HepG2 (cell line): ENCODE data around the gene NLGN4X. TPM values are rescaled to one million over a fixed set of nuclear protein-coding genes. Genes with fewer than 3 reads are reported as not detected.

Source experiments
- ATAC-seq: fragments of 200-7000 bp; cut with Tn5 transposase; 3 replicates; pipeline ENCODE4 v1.9.1; 2020; ENCODE audit warnings: mild to moderate bottlenecking, moderate library complexity
- BruUV-seq: library from RNA; stranded (reverse); fragments of 400-500 nt; replicated peaks from 2 replicates; lab custom pipeline; 2021; lab: Mats Ljungman, UMichigan
- CTCF ChIA-PET: fragments of 300-600 bp; formaldehyde crosslinking; extraction: SDS; loops from one replicate; lab custom pipeline; 2021; ENCODE audit warnings: low total read pairs, inconsistent platforms, low intra/inter-chr PET ratio; lab: Yijun Ruan, JAX
- POLR2A ChIA-PET: fragments of 350-600 bp; sonication (Branson Sonifier 250); formaldehyde crosslinking; loops from one replicate; lab custom pipeline; 2020; ENCODE audit warnings: antibody characterized with exemption, inconsistent platforms; lab: Yijun Ruan, JAX
- DNase-seq: peaks from one replicate; pipeline ENCODE4 v3.0.0-alpha.2; 2015; ENCODE audit warnings: low spot score
- FAIRE-seq: peaks from 3 replicates; lab custom pipeline; 2011; peaks lifted over from hg19 to GRCh38; lab: Jason Lieb, UNC
- H2AFZ ChIP-seq: one replicate; pipeline ENCODE4 v1.6.1; 2011; ENCODE audit warnings: low read length, inconsistent platforms
- H3K27ac ChIP-seq: fragments of 300-600 bp; 3 replicates; pipeline ENCODE4 v1.8.0; 2011; ENCODE audit warnings: mixed run types, mild to moderate bottlenecking, mixed read lengths, low read length, inconsistent platforms; ENCODE audit not compliant: insufficient read depth; ENCODE audit errors: extremely low read length
- H3K27me3 ChIP-seq, 2 experiments: fragments of 200-600 bp in 1 of 2; 2 replicates in 1 of 2; 3 replicates in 1 of 2; pipeline versions ENCODE4 v1.6.0 to v1.8.0; 2011; ENCODE audit warnings: low read length in 2 of 2, mild to moderate bottlenecking in 2 of 2, moderate library complexity in 2 of 2, inconsistent platforms in 1 of 2; ENCODE audit not compliant: insufficient read depth in 2 of 2, control insufficient read depth in 1 of 2
- H3K36me3 ChIP-seq, 2 experiments: fragments of 200-600 bp in 1 of 2; replicated peaks in 1 of 2; 2 replicates in 1 of 2; 3 replicates in 1 of 2; pipeline versions ENCODE4 v1.5.1 to v1.8.0; 2011; ENCODE audit warnings: low read length in 2 of 2, inconsistent platforms in 1 of 2; ENCODE audit not compliant: insufficient read depth in 2 of 2, control insufficient read depth in 1 of 2
- H3K4me1 ChIP-seq: 2 replicates; pipeline ENCODE4 v1.5.1; 2012; ENCODE audit warnings: low read length, inconsistent platforms; ENCODE audit not compliant: insufficient read depth
- H3K4me2 ChIP-seq: 2 replicates; pipeline ENCODE4 v1.6.0; 2011; ENCODE audit warnings: low read depth, low read length, inconsistent platforms
- H3K4me3 ChIP-seq, 3 experiments: fragments of 200-600 bp in 1 of 3; sonication (generic), shearing (Covaris generic) in 1 of 3; replicated peaks in 1 of 3; 2 replicates each; pipeline ENCODE4 v1.5.1; 2011 to 2016; ENCODE audit warnings: low read length in 3 of 3, inconsistent platforms in 2 of 3, low read depth in 2 of 3, mild to moderate bottlenecking in 2 of 3, control low read depth in 1 of 3, mixed read lengths in 1 of 3; ENCODE audit not compliant: insufficient read depth in 1 of 3
- H3K79me2 ChIP-seq: one replicate; pipeline ENCODE4 v1.6.1; 2011; ENCODE audit warnings: low read length, inconsistent platforms; ENCODE audit not compliant: insufficient read depth
- H3K9ac ChIP-seq: 2 replicates; pipeline ENCODE4 v1.6.0; 2011; ENCODE audit warnings: mild to moderate bottlenecking, low read depth, low read length, inconsistent platforms; ENCODE audit not compliant: insufficient read depth
- H3K9me3 ChIP-seq: 2 replicates; pipeline ENCODE4 v1.5.1; 2012; ENCODE audit warnings: mild to moderate bottlenecking, low read length
- H4K20me1 ChIP-seq: 2 replicates; pipeline ENCODE4 v1.6.0; 2011; ENCODE audit warnings: inconsistent platforms, mild to moderate bottlenecking, low read length, moderate library complexity; ENCODE audit not compliant: insufficient read depth
- ADNP ChIP-seq: sonication (generic); formaldehyde crosslinking; IDR thresholded peaks from 2 replicates; pipeline ENCODE4 v1.4.0; 2020; ENCODE audit warnings: missing genetic modification reagents
- ATAD3A ChIP-seq: sonication (generic); formaldehyde crosslinking; IDR thresholded peaks from 2 replicates; pipeline ENCODE4 v1.4.0; 2020; ENCODE audit warnings: missing genetic modification reagents
- CBX1 ChIP-seq: IDR thresholded peaks from one replicate; pipeline ENCODE4 v1.6.1; 2016; ENCODE audit warnings: antibody characterized with exemption, low read depth
- CEBPG ChIP-seq: IDR thresholded peaks from 2 replicates; pipeline ENCODE4 v1.6.1; 2016
- GABPB1 ChIP-seq: IDR thresholded peaks from 2 replicates; pipeline ENCODE4 v1.6.1; 2016; ENCODE audit warnings: mild to moderate bottlenecking, missing genetic modification reagents, moderate library complexity, missing compliant biosample characterization
- HDAC6 ChIP-seq: fragments of 200-600 bp; sonication (generic); IDR thresholded peaks from 2 replicates; pipeline ENCODE4 v1.7.0; 2017; ENCODE audit warnings: mild to moderate bottlenecking, antibody characterized with exemption, low read length, low read depth
- LBX2 ChIP-seq: sonication (generic); formaldehyde crosslinking; IDR thresholded peaks from 2 replicates; pipeline ENCODE4 v1.5.0; 2020; ENCODE audit warnings: missing genetic modification reagents, mild to moderate bottlenecking, borderline replicate concordance
- MLX ChIP-seq: IDR thresholded peaks from 2 replicates; pipeline ENCODE4 v1.6.1; 2016
- NCOA5 ChIP-seq: sonication (generic); formaldehyde crosslinking; IDR thresholded peaks from 2 replicates; pipeline ENCODE4 v1.4.0; 2020; ENCODE audit warnings: missing genetic modification reagents
- NR1H2 ChIP-seq: sonication (generic); formaldehyde crosslinking; IDR thresholded peaks from 2 replicates; pipeline ENCODE4 v1.8.1; 2022; ENCODE audit warnings: low read depth, missing genetic modification reagents, borderline replicate concordance
- PHF5A ChIP-seq: IDR thresholded peaks from one replicate; pipeline ENCODE4 v1.6.1; 2018; ENCODE audit warnings: low read depth, missing genetic modification reagents; ENCODE audit not compliant: unreplicated experiment
- RORA ChIP-seq: sonication (generic); formaldehyde crosslinking; IDR thresholded peaks from 2 replicates; pipeline ENCODE4 v1.5.0; 2020; ENCODE audit warnings: mild to moderate bottlenecking, missing genetic modification reagents, moderate library complexity
- TFDP1 ChIP-seq: IDR thresholded peaks from 2 replicates; pipeline ENCODE4 v1.6.1; 2016; ENCODE audit warnings: missing compliant biosample characterization, missing genetic modification reagents, borderline replicate concordance
- ZNF232 ChIP-seq: sonication (generic); formaldehyde crosslinking; IDR thresholded peaks from 2 replicates; pipeline ENCODE4 v1.4.0; 2020; ENCODE audit warnings: missing genetic modification reagents, borderline replicate concordance
- ZNF280D ChIP-seq: sonication (generic); formaldehyde crosslinking; IDR thresholded peaks from 2 replicates; pipeline ENCODE4 v1.5.1; 2020; ENCODE audit warnings: mild to moderate bottlenecking, missing genetic modification reagents
- ZNF34 ChIP-seq: sonication (generic); formaldehyde crosslinking; IDR thresholded peaks from 2 replicates; pipeline ENCODE4 v1.4.0; 2020; ENCODE audit warnings: mild to moderate bottlenecking, missing genetic modification reagents, borderline replicate concordance
- ZNF513 ChIP-seq: sonication (generic); formaldehyde crosslinking; conservative IDR thresholded peaks from 2 replicates; pipeline ENCODE4 v1.5.0; 2020; ENCODE audit warnings: missing genetic modification reagents
- ZNF615 ChIP-seq: sonication (generic); formaldehyde crosslinking; IDR thresholded peaks from 2 replicates; pipeline ENCODE4 v1.5.0; 2020; ENCODE audit warnings: mild to moderate bottlenecking, missing genetic modification reagents, borderline replicate concordance
- ZNF740 ChIP-seq: sonication (generic); formaldehyde crosslinking; IDR thresholded peaks from 2 replicates; pipeline ENCODE4 v1.4.0; 2020; ENCODE audit warnings: missing genetic modification reagents
- WGBS: methylation state at CpG from one replicate; pipeline ENCODE4 v1.1.6; 2017; ENCODE audit warnings: low lambda C conversion rate; 5-methylcytosine and 5-hydroxymethylcytosine counted together
- in situ Hi-C: cut with HindIII; loops from 2 replicates; pipeline ENCODE4 v1.10.0; 2017; ENCODE audit warnings: low pct_unique_long_range_greater_than_20kb; ENCODE audit not compliant: extremely low pct_ligation_motif_present
- intact Hi-C: fragments of 100-400 bp; cut with micrococcal nuclease; formaldehyde crosslinking; loops from one replicate; pipeline ENCODE4 v1.10.0; 2022; ENCODE audit not compliant: unreplicated experiment
- polyA plus RNA-seq, 8 experiments: library from polyadenylated mRNA; depleted of rRNA in 3 of 8; stranded (reverse) in 7 of 8; unstranded in 1 of 8; fragments of >200 nt; fragmentation: Illumina TruSeq in 4 of 8; extraction: Trizol in 4 of 8; gene quantifications; 2 replicates each; pipeline versions ENCODE4 v1.2.1 to v1.2.3, GENCODE V29; 2011 to 2016; ENCODE audit warnings: low read depth in 4 of 8, missing spikeins in 1 of 8, mixed read lengths in 1 of 8; ENCODE audit not compliant: insufficient read depth in 1 of 8
- total RNA-seq, 5 experiments: library from RNA; depleted of rRNA; stranded (reverse); fragments of >200 nt; fragmentation: Illumina TruSeq; extraction: Trizol; gene quantifications; 2 replicates each; pipeline ENCODE4 v1.2.3, GENCODE V29; 2016; ENCODE audit warnings: low read depth in 1 of 5

Gene NLGN4X
- total and polyA plus RNA-seq, 2 of the 13 experiments (the other 11 are each of a cell fraction or from before 2014, with no cell fraction given) = not detected

GRCh38 chrX:5928224-5928623 is 300.4 kb downstream of the NLGN4X start (continued):
- no peak for TF ChIP-seq TFDP1 (CRISPR knock-in tag)
- TF ChIP-seq CEBPG (CRISPR knock-in tag) = no peak
- TF ChIP-seq ZNF615 = no peak
- TF ChIP-seq ADNP (CRISPR knock-in tag) = no peak
- no peak for TF ChIP-seq NR1H2
- TF ChIP-seq, all 625 proteins: peak for 0

GRCh38 chrX:5916945-5917344 is 311.7 kb downstream of the NLGN4X start:
- no peaks in the 10 kb centered on the region for H3K36me3 ChIP-seq
- no peaks in the 10 kb centered on the region for H3K9me3 ChIP-seq
- H3K27me3 ChIP-seq = no peaks in the 10 kb centered on the region
- H3K4me1 ChIP-seq = no peaks in the 10 kb centered on the region
- BruUV-seq = no TSS peak
- ChIA-PET POLR2A (no interaction called here), CTCF (no interaction called here)
- intact Hi-C loops = no loop called here
- H4K20me1 ChIP-seq = no peaks in the 10 kb centered on the region
- 0% methylated on average over 1 of the region's 5 CpGs for WGBS
- no peak overlapping the region for H2AFZ ChIP-seq
- no peaks in the 10 kb centered on the region for H3K79me2 ChIP-seq
- in situ Hi-C loops = no loop called here
- H3K4me3 ChIP-seq = no peak overlapping the region
- no peak overlapping the region for H3K4me2 ChIP-seq
- H3K27ac ChIP-seq = no peak overlapping the region
- no peak for FAIRE-seq
- no peak overlapping the region for H3K9ac ChIP-seq
- no peak for ATAC-seq
- DNase-seq = no peak
- TF ChIP-seq NCOA5 (CRISPR knock-in tag) (no peak), ZNF232 (CRISPR knock-in tag) (no peak), ZNF513 (CRISPR knock-in tag) (no peak), ATAD3A (no peak), ZNF740 (no peak), RORA (CRISPR knock-in tag) (no peak), ZNF280D (CRISPR knock-in tag) (no peak), LBX2 (no peak), MLX (no peak), ZNF34 (CRISPR knock-in tag) (no peak), PHF5A (CRISPR knock-in tag) (no peak), HDAC6 (no peak), CBX1 (no peak), GABPB1 (CRISPR knock-in tag) (no peak)
